ENCODE results near the gene FAM53A.

Gene FAM53A

GRCh38 chr4:1639299-1639868 lies 44.7 kb downstream of the FAM53A start:
- DNase-seq (ENCODE audit: low spot score), result no peak

DNA sequence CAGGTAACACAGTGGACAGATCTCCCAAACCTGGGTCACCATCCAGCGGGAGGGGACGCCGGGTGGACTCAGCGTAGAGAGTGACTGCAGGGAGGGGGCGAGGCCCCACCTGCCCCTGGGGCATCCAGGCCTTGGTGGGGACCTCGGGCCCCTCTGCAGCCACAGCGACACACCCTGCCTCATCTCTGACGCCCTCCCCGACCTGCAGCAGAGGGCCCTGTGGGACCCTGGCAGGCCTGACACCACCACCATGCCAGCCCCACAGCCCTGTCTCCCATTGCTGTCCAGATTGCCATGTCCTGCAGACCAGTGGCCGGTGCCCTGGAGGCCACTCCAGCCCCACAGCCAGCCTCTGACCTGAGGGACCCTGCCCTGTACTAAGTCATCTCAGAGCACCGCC lies 45.2 kb downstream of the FAM53A start:
- DNase-seq (ENCODE audit: low spot score), result no peak

DNA sequence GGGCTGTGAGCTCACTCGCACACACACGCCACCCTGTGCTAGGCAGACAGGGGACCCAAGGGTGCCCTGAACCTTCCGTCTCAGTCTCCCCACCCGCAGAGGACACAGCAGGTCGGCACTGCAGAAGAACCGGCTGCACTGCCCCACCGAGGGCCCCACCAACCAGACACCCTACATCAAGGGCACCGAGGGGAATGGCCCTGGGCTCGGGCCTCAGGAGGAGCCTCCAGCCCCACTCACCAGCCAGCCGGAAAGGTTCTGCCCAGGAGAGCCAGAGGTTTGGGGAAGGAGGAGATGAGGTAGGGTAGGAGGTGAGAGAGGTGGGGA lies 45.9 kb downstream of the FAM53A start:
- no peak for DNase-seq (ENCODE audit: low spot score)

DNA sequence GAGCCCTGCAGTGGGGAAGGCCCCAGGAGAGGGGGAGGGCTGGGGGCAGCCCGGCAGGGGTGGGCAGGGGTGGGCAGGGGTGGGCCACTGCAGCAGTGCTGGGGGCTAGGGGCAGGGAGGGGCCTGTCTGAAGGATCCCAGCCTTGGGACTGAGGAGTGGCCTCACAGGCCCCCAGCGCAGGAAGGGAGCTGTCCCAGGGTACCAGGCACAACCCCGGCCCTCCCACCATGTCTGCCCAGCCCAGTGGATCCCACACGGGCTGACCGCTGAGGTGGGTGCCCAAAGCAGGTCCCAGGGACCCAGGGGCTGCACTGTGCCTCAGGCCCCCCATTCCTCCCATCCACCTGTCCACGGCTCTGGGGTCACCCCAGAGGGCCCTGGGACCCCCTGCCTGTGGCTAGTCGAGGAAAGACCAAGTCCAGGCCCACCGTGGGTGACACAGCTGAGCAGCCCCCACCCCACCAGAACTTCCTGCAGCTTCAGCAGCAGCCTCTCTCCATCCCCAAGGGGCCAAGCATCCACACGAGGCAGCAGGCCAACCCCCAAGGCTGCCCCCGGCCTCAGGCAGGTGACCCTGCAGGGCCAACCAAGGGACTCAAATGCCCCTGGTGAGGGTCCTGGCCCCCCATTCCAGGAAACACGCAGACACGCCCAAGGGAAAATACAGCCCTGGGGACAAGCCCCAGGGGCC lies 46.4 kb downstream of the FAM53A start:
- no peak for DNase-seq (ENCODE audit: low spot score)

GRCh38 chr4:1636490-1637211 lies 47.5 kb downstream of the FAM53A start:
- DNase-seq (ENCODE audit: low spot score), result no peak

- DNase-seq (ENCODE audit: low spot score), result no peak
Measured at GRCh38 chr4:1635464-1635863, 48.6 kb downstream of the FAM53A start.

DNA sequence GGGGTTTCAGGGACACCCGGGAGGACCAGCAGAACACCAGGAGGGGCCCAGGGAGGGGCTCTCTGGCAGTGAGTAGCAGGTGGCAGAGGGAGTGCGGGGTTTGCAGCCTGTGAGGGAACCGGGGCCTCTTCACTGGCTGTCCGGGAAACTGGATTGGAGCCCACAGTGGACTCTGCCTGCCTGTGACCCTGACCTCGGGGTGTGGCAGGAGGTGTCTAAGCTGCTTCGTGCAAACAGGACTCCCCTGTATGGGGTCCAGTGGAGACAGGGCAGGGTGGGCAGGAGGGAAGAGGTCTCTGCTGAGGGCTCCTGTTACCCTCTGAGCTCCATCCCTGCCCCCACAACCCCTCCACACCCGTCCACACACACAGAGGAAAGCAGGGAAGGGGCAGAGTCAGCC lies 50.1 kb downstream of the FAM53A start:
- no peak for DNase-seq (ENCODE audit: low spot score)

- no peak for DNase-seq (ENCODE audit: low spot score)
Measured at GRCh38 chr4:1632109-1633104, 51.7 kb downstream of the FAM53A start.

- no peak for DNase-seq (ENCODE audit: low spot score)
Measured at GRCh38 chr4:1631136-1631535, 53.0 kb downstream of the FAM53A start.

- DNase-seq (ENCODE audit: low spot score), result no peak
Measured at GRCh38 chr4:1630266-1630665, 53.8 kb downstream of the FAM53A start.

GRCh38 chr4:1629699-1630083 lies 54.4 kb downstream of the FAM53A start:
- no peak for DNase-seq (ENCODE audit: low spot score)

DNA sequence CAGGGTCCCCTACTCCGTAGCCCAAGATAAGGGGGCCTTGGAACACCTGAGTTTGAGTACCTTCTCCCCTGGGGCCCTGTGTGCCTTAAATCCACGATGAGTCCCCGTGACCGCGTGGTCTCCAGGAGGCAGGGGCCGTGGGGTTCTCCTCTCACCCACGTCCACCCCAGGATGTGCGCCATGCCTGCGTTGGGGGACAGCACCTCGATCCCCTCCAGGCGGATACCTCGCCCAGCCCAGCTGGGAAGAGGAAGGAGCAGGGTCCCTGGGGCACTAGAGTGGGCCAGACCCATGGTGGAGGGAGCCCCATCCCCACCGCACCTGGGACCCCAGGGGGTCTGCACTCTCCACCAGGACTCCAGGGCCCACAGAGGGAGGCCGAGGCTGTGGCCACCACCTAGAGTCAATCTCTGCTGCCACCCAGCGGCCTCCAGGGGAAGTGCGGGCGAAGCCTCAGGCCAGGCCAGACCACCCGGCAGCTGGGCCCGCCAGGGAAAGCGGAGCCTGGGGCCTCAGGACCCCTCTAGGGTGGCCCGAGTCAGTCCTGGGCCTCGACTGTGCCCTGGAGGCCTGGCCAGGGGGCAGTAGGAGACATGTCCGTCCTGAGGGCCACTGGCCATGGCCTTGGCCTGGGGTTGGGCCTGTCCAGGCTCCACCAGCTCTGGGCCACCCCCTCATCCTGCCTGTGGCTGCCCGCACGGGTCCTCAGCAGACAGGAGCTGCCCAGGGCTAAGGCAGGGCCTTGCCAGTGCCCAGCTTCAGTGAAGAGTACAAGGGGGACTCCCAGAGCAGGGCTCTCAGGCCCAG lies 55.0 kb downstream of the FAM53A start:
- peak; percentile 72 for DNase-seq (ENCODE audit: low spot score)

DNA sequence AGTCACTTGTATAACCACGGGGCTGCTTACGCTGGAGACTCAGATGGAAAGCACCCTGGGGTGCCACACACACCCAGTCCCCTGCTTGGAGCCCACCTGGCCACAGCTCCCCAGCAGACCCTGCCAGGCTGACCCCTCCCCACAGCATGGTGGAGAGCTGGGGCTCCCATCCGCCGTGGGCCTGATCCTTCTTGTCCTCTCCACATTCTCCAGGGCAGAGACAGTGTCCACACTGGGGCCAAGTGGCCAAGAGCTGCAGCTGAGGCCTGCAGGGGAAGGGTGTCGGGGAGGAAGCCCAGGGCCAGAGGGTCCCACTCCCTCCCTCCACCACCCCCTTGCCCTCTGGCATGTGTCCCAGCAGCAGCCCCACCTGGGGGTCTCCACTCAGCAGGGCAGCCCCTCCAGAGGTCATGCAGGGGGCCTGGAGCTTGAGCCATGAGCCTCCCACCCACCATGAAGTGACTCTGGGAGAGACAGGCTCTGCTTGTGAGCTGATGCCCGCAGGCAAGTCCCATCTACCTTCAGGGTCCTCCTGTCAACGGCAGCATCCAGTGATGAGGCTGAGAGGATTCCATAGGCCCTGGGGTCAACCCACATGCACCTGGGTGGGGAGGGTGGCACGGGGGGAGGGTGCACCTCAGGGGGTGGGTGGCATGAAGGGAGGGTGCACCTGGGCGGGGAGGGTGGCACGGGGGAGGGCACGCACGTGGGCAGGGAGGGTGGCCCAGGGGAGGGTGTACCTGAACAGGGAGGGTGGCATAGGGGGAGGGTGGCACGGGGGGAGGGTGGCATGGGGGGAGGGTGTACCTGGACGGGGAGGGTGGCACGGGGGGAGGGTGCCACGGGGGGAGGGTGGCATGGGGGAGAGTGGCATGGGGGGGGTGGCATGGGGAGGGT lies 56.4 kb downstream of the FAM53A start:
- DNase-seq (ENCODE audit: low spot score), result no peak

DNA sequence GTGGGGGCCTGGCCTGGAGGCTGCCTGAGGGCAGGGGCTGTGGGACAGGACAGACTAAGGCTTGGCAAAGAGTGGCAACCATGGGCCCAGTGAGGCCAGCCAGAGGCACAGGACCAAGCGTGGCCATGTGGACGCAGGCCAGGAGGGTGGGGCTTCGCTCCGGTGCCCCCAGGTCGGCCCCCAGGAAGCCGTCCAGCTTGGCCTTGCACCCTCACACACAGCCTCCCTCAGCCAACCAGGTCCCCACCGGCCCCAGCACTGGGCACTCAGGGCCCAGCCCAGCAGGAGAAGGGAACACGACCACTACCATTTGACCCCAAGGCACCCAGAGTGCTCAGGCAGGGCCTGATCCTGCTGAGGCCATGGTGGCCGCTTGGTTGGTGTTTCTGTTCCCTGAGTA lies 57.2 kb downstream of the FAM53A start:
- DNase-seq (ENCODE audit: low spot score), result no peak

DNA sequence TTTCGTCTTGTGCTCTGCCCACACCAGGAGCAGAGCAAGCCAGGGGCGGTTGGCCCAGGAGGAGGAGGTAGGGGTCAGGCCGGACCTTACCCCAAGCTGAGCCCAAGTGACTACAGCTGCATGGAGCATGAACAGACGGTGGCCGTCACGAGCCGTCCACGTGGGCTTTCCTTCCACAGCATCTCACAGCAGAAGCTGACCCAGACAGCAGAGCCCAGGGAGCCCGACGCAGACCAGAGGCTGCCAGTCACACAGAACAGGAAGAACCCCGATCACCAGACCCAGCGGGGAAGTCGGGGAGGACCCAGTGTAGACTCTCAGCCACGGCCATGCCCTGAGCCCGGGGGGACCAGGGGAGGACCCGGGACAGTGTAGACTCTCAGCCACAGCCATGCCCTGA lies 58.0 kb downstream of the FAM53A start:
- no peak for DNase-seq (ENCODE audit: low spot score)

- DNase-seq (ENCODE audit: low spot score), result no peak
Measured at GRCh38 chr4:1625600-1626138, 58.4 kb downstream of the FAM53A start.

DNA sequence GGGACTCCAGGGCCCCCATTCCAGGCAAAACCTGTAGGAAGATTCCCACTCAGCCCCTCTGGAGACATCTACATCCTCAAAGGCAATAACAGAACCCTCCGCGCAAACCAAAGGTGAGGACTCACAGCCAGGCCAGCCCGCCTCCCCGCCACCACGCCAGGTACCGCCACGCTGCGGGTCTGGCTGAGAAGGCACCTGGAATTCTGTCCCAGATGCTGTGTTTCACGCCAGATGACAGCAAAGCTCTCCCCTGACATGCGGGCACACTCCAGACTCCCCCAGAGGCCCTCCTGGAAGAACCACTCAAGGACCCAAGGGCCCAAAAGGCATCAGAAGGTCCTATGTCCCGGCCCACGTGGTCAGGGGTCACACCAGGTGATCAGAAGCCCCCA lies 59.6 kb downstream of the FAM53A start:
- no peak for DNase-seq (ENCODE audit: low spot score)

- DNase-seq (ENCODE audit: low spot score), result no peak
Measured at GRCh38 chr4:1623821-1624518, 60.1 kb downstream of the FAM53A start.

GRCh38 chr4:1623400-1623799 lies 60.7 kb downstream of the FAM53A start:
- no peak for DNase-seq (ENCODE audit: low spot score)

- no peak for DNase-seq (ENCODE audit: low spot score)
Measured at GRCh38 chr4:1622956-1623355, 61.2 kb downstream of the FAM53A start.

Data from CD4-positive, alpha-beta T cell treated with Interleukin-2 at 100 ng/mL for 4 hours (primary cell).